H1 (cell line): ENCODE data around the gene TINAGL1.

Experiments used
- POLR2A ChIP-seq, 2 experiments: IDR thresholded peaks; 1 replicate in 1 of 2; 2 replicates in 1 of 2; pipeline ENCODE4 v1.6.1; 2011; ENCODE audit warnings: low read depth in 2 of 2, low read length in 2 of 2, mild to moderate bottlenecking in 2 of 2; ENCODE audit errors: control extremely low read depth in 1 of 2
- RAD21 ChIP-seq, 2 experiments: IDR thresholded peaks in 1 of 2; conservative IDR thresholded peaks in 1 of 2; 2 replicates each; pipeline ENCODE4 v1.6.1; 2011; ENCODE audit warnings: low read depth in 2 of 2, low read length in 2 of 2, improper control_type of control experiment in 1 of 2, inconsistent platforms in 1 of 2, mild to moderate bottlenecking in 1 of 2, moderate library complexity in 1 of 2
- SIN3A ChIP-seq, 2 experiments: IDR thresholded peaks in 1 of 2; conservative IDR thresholded peaks in 1 of 2; 2 replicates each; pipeline ENCODE4 v1.6.1; 2011 to 2012; ENCODE audit warnings: low read length in 2 of 2, improper control_type of control experiment in 1 of 2, low read depth in 1 of 2, mild to moderate bottlenecking in 1 of 2

DNA sequence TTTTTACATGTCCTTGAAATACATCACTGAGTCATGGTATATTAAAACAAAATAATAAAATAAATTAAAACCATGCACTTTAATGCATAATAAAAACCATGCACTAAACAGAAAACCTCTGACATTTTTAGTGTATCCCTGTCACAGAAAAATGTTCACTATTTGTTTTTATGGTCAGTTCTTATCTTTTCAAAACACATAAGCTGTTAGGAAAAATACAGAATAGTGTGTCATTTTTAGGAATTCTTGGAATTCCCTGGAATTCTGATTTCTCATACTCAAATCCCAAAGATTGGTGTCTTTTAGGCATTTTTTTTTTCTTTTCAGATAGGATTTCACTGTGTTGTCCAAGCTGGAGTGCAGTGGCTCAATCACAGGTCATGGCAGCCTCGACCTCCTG lies 25.1 kb upstream of the TINAGL1 start:
- TF ChIP-seq POLR2A (IDR thresholded peaks at IDR 0.05; ENCODE audit: control extremely low read depth in 1 of 2, low read depth in 2 of 2, low read length in 2 of 2) (no peak), SIN3A (conservative IDR thresholded peaks at IDR 0.05 in 1 of 2, IDR thresholded peaks at IDR 0.05 in 1 of 2; ENCODE audit: low read depth in 1 of 2, low read length in 2 of 2) (no peak), RAD21 (IDR thresholded peaks at IDR 0.05 in 1 of 2, conservative IDR thresholded peaks at IDR 0.05 in 1 of 2; ENCODE audit: low read depth in 2 of 2, low read length in 2 of 2) (no peak)
